Neuronal stem cell (in vitro differentiated cells): ENCODE data around the gene PSMB2.

Source experiments
- DNase-seq: peaks from one replicate; pipeline ENCODE4 v3.0.0-alpha.2; 2013; ENCODE audit warnings: low spot score
- H2AFZ ChIP-seq: one replicate; pipeline ENCODE4 v1.6.1; 2013; ENCODE audit warnings: mild to moderate bottlenecking, low read length, inconsistent platforms
- H2AK5ac ChIP-seq: 2 replicates; pipeline ENCODE4 v1.6.1; 2013; ENCODE audit warnings: low read depth, mild to moderate bottlenecking, inconsistent platforms, low read length, moderate library complexity, mixed read lengths
- H2BK120ac ChIP-seq: 2 replicates; pipeline ENCODE4 v1.6.1; 2013; ENCODE audit warnings: low read depth, mild to moderate bottlenecking, inconsistent platforms, low read length, moderate library complexity, mixed read lengths
- H2BK12ac ChIP-seq: one replicate; pipeline ENCODE4 v1.6.1; 2013; ENCODE audit warnings: low read length, inconsistent platforms
- H2BK15ac ChIP-seq: 2 replicates; pipeline ENCODE4 v1.6.1; 2013; ENCODE audit warnings: mild to moderate bottlenecking, low read length, inconsistent platforms, mixed read lengths
- H2BK5ac ChIP-seq: one replicate; pipeline ENCODE4 v1.6.1; 2013; ENCODE audit warnings: inconsistent platforms, mild to moderate bottlenecking, low read length, moderate library complexity
- H3K14ac ChIP-seq: one replicate; pipeline ENCODE4 v1.6.1; 2013; ENCODE audit warnings: low read length, inconsistent platforms
- H3K18ac ChIP-seq: 2 replicates; pipeline ENCODE4 v1.6.1; 2013; ENCODE audit warnings: low read length, inconsistent platforms
- H3K23ac ChIP-seq: 2 replicates; pipeline ENCODE4 v1.6.1; 2013; ENCODE audit warnings: low read depth, mild to moderate bottlenecking, mixed read lengths, low read length, inconsistent platforms; ENCODE audit not compliant: poor library complexity
- H3K27ac ChIP-seq: replicated peaks from 3 replicates; pipeline ENCODE4 v1.5.1; 2013; ENCODE audit warnings: low read length, inconsistent platforms
- H3K27me3 ChIP-seq, 3 experiments: 2 replicates each; pipeline ENCODE4 v1.6.1; 2013; ENCODE audit warnings: low read length in 3 of 3, mild to moderate bottlenecking in 2 of 3, inconsistent platforms in 1 of 3, low read depth in 1 of 3, mixed read lengths in 1 of 3, moderate library complexity in 1 of 3; ENCODE audit not compliant: control insufficient read depth in 3 of 3, insufficient read depth in 3 of 3
- H3K36me3 ChIP-seq, 2 donors: replicated peaks in 1 of 2; 2 replicates each; pipeline ENCODE4 v1.6.1; 2013; ENCODE audit warnings: low read length in 2 of 2; ENCODE audit not compliant: control insufficient read depth in 2 of 2, insufficient read depth in 2 of 2
- H3K4ac ChIP-seq: 2 replicates; pipeline ENCODE4 v1.6.1; 2013; ENCODE audit warnings: inconsistent platforms, mild to moderate bottlenecking, low read length, moderate library complexity
- H3K4me1 ChIP-seq, 2 donors: 1 replicate in 1 of 2; 2 replicates in 1 of 2; pipeline ENCODE4 v1.6.1; 2013; ENCODE audit warnings: low read length in 2 of 2, low read depth in 1 of 2; ENCODE audit not compliant: control insufficient read depth in 2 of 2, insufficient read depth in 1 of 2
- H3K4me2 ChIP-seq: one replicate; pipeline ENCODE4 v1.6.1; 2013; ENCODE audit warnings: mild to moderate bottlenecking, low read length, inconsistent platforms; ENCODE audit not compliant: insufficient read depth, poor library complexity, severe bottlenecking
- H3K4me3 ChIP-seq, 2 donors: 2 replicates each; pipeline ENCODE4 v1.5.1; 2013; ENCODE audit warnings: low read length in 2 of 2, mild to moderate bottlenecking in 2 of 2, inconsistent platforms in 1 of 2, moderate library complexity in 1 of 2
- H3K79me1 ChIP-seq: one replicate; pipeline ENCODE4 v1.6.1; 2013; ENCODE audit warnings: low read depth, mild to moderate bottlenecking, inconsistent platforms, low read length, moderate library complexity
- H3K9ac ChIP-seq: one replicate; pipeline ENCODE4 v1.6.1; 2013; ENCODE audit warnings: mild to moderate bottlenecking, low read depth, low read length, inconsistent platforms; ENCODE audit not compliant: poor library complexity
- H3K9me3 ChIP-seq, 2 donors: replicated peaks in 1 of 2; 2 replicates each; pipeline versions ENCODE3 to v1.6.1; 2013; ENCODE audit warnings: low read length in 2 of 2, mild to moderate bottlenecking in 2 of 2, inconsistent platforms in 1 of 2, low read depth in 1 of 2, mixed read lengths in 1 of 2, moderate library complexity in 1 of 2; ENCODE audit not compliant: control insufficient read depth in 2 of 2, insufficient read depth in 1 of 2
- H4K8ac ChIP-seq: one replicate; pipeline ENCODE4 v1.6.1; 2013; ENCODE audit warnings: low read depth, mild to moderate bottlenecking, inconsistent platforms, low read length, moderate library complexity
- H4K91ac ChIP-seq: one replicate; pipeline ENCODE4 v1.6.1; 2013; ENCODE audit warnings: low read length, low read depth, mild to moderate bottlenecking, inconsistent platforms; ENCODE audit not compliant: poor library complexity
- WGBS, 2 donors: extraction: QIAGEN DNeasy Blood & Tissue Kit; methylation state at CpG; one replicate each; pipeline ENCODE4 v1.1.7; 2013; ENCODE audit warnings: missing lambda C conversion rate in 2 of 2, mixed read lengths in 1 of 2; ENCODE audit not compliant: insufficient read length in 2 of 2, insufficient replicate concordance in 1 of 2; ENCODE audit errors: extremely low coverage in 2 of 2; 5-methylcytosine and 5-hydroxymethylcytosine counted together

The PSMB2 gene

GRCh38 chr1:35572296-35572695, 69.0 kb downstream of the PSMB2 start:
- H2BK5ac ChIP-seq, result no peak overlapping the region
- H3K4me2 ChIP-seq, result no peak overlapping the region
- H2BK15ac ChIP-seq, result no peak overlapping the region
- no peak overlapping the region for H2BK12ac ChIP-seq
- H4K91ac ChIP-seq, result no peak overlapping the region
- no peak overlapping the region for H3K9ac ChIP-seq
- WGBS, 2 donors, result no CpG with 5 or more reads among the region's 2 CpGs
- H3K9me3 ChIP-seq, result peaks cover 0 to 1% of the 10 kb centered on the region in 2 donors
- H3K23ac ChIP-seq, result no peak overlapping the region
- peak overlapping the region; percentile 90 for H2AFZ ChIP-seq
- no peak overlapping the region for H2BK120ac ChIP-seq
- H3K4me1 ChIP-seq, result peaks cover 3 to 4% of the 10 kb centered on the region in 2 donors
- H3K27ac ChIP-seq, result no peak overlapping the region
- no peak overlapping the region for H3K18ac ChIP-seq
- no peaks in the 10 kb centered on the region for H3K79me1 ChIP-seq
- peaks cover 42 to 71% (median 61%) of the 10 kb centered on the region in 3 experiments for H3K27me3 ChIP-seq
- DNase-seq, result no peak
- no peak overlapping the region for H3K14ac ChIP-seq
- H3K4me3 ChIP-seq, result no peak overlapping the region
- no peak overlapping the region for H4K8ac ChIP-seq
- no peak overlapping the region for H2AK5ac ChIP-seq
- no peaks in the 10 kb centered on the region for H3K36me3 ChIP-seq
- no peak overlapping the region for H3K4ac ChIP-seq

- Histone ChIP-seq H4K8ac (no peak overlapping the region), H3K27me3 (peaks cover 32 to 61% (median 52%) of the 10 kb centered on the region in 3 experiments), H2AK5ac (no peak overlapping the region), H2BK15ac (no peak overlapping the region), H3K14ac (no peak overlapping the region), H3K4me3 (no peak overlapping the region), H4K91ac (no peak overlapping the region), H3K4ac (no peak overlapping the region), H3K23ac (no peak overlapping the region), H3K9ac (no peak overlapping the region), H2BK120ac (no peak overlapping the region), H3K18ac (no peak overlapping the region), H3K4me1 (peaks cover 3% of the 10 kb centered on the region in 2 donors), H3K4me2 (no peak overlapping the region), H2AFZ (no peak overlapping the region), H2BK12ac (no peak overlapping the region), H2BK5ac (no peak overlapping the region), H3K27ac (no peak overlapping the region), H3K9me3 (peaks cover 0 to 1% of the 10 kb centered on the region in 2 donors), H3K36me3 (peaks cover 2 to 4% of the 10 kb centered on the region in 2 donors), H3K79me1 (no peaks in the 10 kb centered on the region)
- WGBS, 2 donors, result no CpG with 5 or more reads among the region's 8 CpGs
- DNase-seq, result no peak
Measured at GRCh38 chr1:35571263-35571662, 70.1 kb downstream of the PSMB2 start.

- H3K4me2 ChIP-seq, result no peak overlapping the region
- no CpG with 5 or more reads among the region's 10 CpGs for WGBS, 2 donors
- no peak overlapping the region for H2BK120ac ChIP-seq
- DNase-seq, result no peak
- H3K4ac ChIP-seq, result no peak overlapping the region
- no peak overlapping the region for H4K8ac ChIP-seq
- H4K91ac ChIP-seq, result no peak overlapping the region
- no peaks in the 10 kb centered on the region for H3K79me1 ChIP-seq
- H3K9me3 ChIP-seq, result peaks cover 0 to 1% of the 10 kb centered on the region in 2 donors
- H3K27me3 ChIP-seq, result peaks cover 27 to 55% (median 46%) of the 10 kb centered on the region in 3 experiments
- no peak overlapping the region for H2AFZ ChIP-seq
- no peak overlapping the region for H3K23ac ChIP-seq
- H3K14ac ChIP-seq, result no peak overlapping the region
- no peak overlapping the region for H2AK5ac ChIP-seq
- H2BK12ac ChIP-seq, result no peak overlapping the region
- H3K18ac ChIP-seq, result no peak overlapping the region
- no peak overlapping the region for H2BK5ac ChIP-seq
- no peak overlapping the region for H2BK15ac ChIP-seq
- no peak overlapping the region for H3K9ac ChIP-seq
- H3K4me3 ChIP-seq, result no peak overlapping the region
- H3K4me1 ChIP-seq, result peaks cover 3% of the 10 kb centered on the region in 2 donors
- no peak overlapping the region for H3K27ac ChIP-seq
- H3K36me3 ChIP-seq, result peaks cover 2 to 6% of the 10 kb centered on the region in 2 donors
Measured at GRCh38 chr1:35570589-35571137, 70.7 kb downstream of the PSMB2 start.

- Histone ChIP-seq H2BK120ac (no peak overlapping the region), H3K9ac (no peak overlapping the region), H3K27ac (no peak overlapping the region), H3K4me3 (no peak overlapping the region), H3K23ac (no peak overlapping the region), H3K14ac (no peak overlapping the region), H3K36me3 (peaks cover 4 to 12% of the 10 kb centered on the region in 2 donors), H3K4me2 (no peak overlapping the region), H3K18ac (no peak overlapping the region), H2BK15ac (no peak overlapping the region), H3K9me3 (peaks cover 0 to 1% of the 10 kb centered on the region in 2 donors), H2BK5ac (no peak overlapping the region), H2AK5ac (no peak overlapping the region), H2AFZ (no peak overlapping the region), H3K4me1 (peaks cover 3% of the 10 kb centered on the region in 2 donors), H4K91ac (no peak overlapping the region), H4K8ac (no peak overlapping the region), H3K79me1 (no peaks in the 10 kb centered on the region), H2BK12ac (no peak overlapping the region), H3K27me3 (peaks cover 20 to 47% (median 38%) of the 10 kb centered on the region in 3 experiments), H3K4ac (no peak overlapping the region)
- DNase-seq, result no peak
- no CpG with 5 or more reads among the region's 1 CpG for WGBS, 2 donors
Measured at GRCh38 chr1:35569936-35570335, 71.4 kb downstream of the PSMB2 start.
